T-helper 9 cell (primary cell): ENCODE measurements around the gene SLC37A4.
"Not testable (repeated sequence)": the region's sequence is repeated elsewhere in the genome, so short reads cannot be mapped to it uniquely, and the experiment has no call there.

Experiments
- DNase-seq: peaks from one replicate; pipeline ENCODE4 v3.0.0-alpha.2; 2020
- total RNA-seq, 2 donors: gene quantifications; one replicate each; lab custom pipeline; 2026; lab: John Stamatoyannopoulos, UW

SLC37A4 gene
- total RNA-seq = 12.1 to 20.1 reads per million in 2 donors

- DNase-seq = peak; percentile 99
These were observed at the start of gene SLC37A4 for GRCh38 chr11:119030329-119031047. TSS of gene SLC37A4 (minus strand) at chr11:119030877.

- no peak for DNase-seq
These were observed 48.2 kb upstream of the SLC37A4 start for GRCh38 chr11:119078675-119079420.

GRCh38 chr11:119077839-119078238, 47.2 kb upstream of the SLC37A4 start:
- DNase-seq = no peak

- DNase-seq = peak; percentile 98
These were observed 36.9 kb upstream of the SLC37A4 start, which contains the start of gene VPS11 for GRCh38 chr11:119067371-119068222. TSS of gene VPS11 (plus strand) at chr11:119067818. CDS start at chr11:119067824, 6 bp downstream.

GRCh38 chr11:119065369-119065768, 34.7 kb upstream of the SLC37A4 start:
- peak; percentile 13 for DNase-seq

- no peak for DNase-seq
These were observed 32.1 kb upstream of the SLC37A4 start for GRCh38 chr11:119062779-119063178.

- no peak for DNase-seq
These were observed 30.6 kb upstream of the SLC37A4 start for GRCh38 chr11:119061256-119061655.

GRCh38 chr11:119059128-119059527, 28.5 kb upstream of the SLC37A4 start:
- not testable (repeated sequence) for DNase-seq

- peak; percentile 98 for DNase-seq
These were observed 26.5 kb upstream of the SLC37A4 start, which contains the start of gene HYOU1 for GRCh38 chr11:119057000-119057769. TSS of gene HYOU1 (minus strand) at chr11:119057205. CDS start at chr11:119056160, 1,045 bp downstream.

- DNase-seq = peak; percentile 42
These were observed 25.8 kb upstream of the SLC37A4 start for GRCh38 chr11:119056421-119056999.

GRCh38 chr11:119055901-119056300, 25.2 kb upstream of the SLC37A4 start:
- no peak for DNase-seq

GRCh38 chr11:119054418-119054817, 23.7 kb upstream of the SLC37A4 start:
- no peak for DNase-seq

- no peak for DNase-seq
These were observed 21.6 kb upstream of the SLC37A4 start for GRCh38 chr11:119052163-119052814.

- DNase-seq = no peak
These were observed 20.9 kb upstream of the SLC37A4 start for GRCh38 chr11:119051440-119052162.

GRCh38 chr11:119049081-119049480, 18.4 kb upstream of the SLC37A4 start:
- DNase-seq = no peak

- no peak for DNase-seq
These were observed 18.0 kb upstream of the SLC37A4 start for GRCh38 chr11:119048644-119049043.

GRCh38 chr11:119047205-119047604, 16.5 kb upstream of the SLC37A4 start:
- no peak for DNase-seq

GRCh38 chr11:119046489-119046888, 15.8 kb upstream of the SLC37A4 start:
- DNase-seq = no peak

- DNase-seq = no peak
These were observed 14.0 kb upstream of the SLC37A4 start for GRCh38 chr11:119044708-119045107.

GRCh38 chr11:119042927-119043326, 12.2 kb upstream of the SLC37A4 start:
- DNase-seq = no peak
